ENCODE results near the gene TTC6. TPM values are rescaled to one million over a fixed set of nuclear protein-coding genes. Genes with fewer than 3 reads are reported as not detected.

The TTC6 gene
- total RNA-seq, 1 donor from 2014 or later = 2.5 TPM

DNA sequence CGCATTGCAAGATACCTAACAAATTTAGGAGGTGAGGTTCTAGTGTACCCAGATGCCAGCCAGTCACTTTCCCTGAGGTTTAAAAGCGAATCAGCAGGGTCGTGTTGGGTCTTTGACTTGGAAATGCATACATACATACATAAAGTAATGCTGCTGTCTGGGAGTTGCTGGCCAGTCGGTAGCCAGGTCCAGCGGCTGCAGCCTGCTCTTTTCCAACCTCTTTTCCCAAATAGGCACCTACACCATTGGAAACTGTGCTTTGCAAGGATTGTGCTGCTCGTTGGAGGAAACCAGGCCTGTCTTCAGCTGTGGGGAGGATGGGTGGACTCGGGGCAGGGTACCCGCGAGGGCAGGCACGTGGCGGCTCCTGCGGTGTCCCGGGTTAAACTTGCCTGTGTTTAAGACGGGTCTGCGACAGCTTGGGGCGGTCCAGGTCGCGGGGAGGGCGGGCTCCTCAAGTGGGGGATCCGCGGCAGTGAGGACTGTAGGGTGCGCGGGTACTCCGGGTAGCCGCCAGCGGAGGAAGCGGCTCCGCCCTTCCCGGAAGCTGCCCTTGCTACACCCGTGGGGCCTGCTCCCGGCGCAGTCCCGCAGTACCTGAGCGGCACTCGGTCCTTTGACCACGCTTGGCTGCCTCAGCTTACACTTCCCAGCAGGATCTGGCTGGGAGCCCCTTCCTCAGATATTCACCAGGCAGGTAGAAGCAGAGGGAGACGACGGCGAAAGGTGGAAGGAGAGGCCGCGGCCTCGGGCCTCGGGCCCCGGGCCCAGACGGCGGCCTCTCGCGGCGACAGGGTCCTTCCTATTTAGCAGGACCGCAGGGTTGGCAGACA lies 2.7 kb downstream of the TTC6 start:
- no peak for DNase-seq (ENCODE audit: low spot score)

DNA sequence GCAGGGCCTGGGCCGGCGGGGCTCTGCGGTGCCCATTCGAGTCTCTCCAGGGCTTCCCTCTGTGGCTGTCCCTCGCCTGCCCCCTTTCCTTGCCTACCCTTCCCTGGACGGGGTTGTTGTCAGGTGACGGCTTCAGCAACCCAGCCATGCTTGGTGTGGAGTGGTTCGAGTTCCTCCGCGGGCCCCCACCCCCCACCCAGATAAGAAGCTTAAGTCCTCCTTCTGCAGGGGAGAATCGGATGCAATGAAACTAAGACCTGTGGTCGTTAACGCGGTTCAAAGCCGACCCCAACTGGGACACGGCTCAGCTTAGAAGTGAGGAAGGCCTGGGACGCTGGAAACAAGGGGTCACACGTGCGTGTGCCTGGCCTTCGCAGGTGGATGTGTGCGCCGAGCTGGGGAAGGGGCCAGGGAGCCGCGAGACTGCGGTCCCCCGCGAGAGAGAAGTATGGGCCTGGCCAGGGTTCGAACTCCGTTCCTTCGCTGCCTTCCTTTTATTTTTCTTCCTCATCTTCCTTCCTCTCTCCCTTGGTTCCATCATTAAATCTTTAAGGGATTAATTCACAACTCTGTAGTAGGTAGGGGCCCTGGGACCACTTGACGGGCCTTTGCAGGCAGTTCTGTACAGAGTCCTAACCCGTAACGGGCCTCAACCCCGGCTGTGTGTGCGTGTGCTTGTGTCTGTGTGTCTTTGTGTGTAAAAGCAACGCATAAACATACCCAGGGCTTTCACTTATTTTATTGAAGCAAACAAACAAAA lies 3.5 kb downstream of the TTC6 start:
- DNase-seq (ENCODE audit: low spot score) = no peak

DNA sequence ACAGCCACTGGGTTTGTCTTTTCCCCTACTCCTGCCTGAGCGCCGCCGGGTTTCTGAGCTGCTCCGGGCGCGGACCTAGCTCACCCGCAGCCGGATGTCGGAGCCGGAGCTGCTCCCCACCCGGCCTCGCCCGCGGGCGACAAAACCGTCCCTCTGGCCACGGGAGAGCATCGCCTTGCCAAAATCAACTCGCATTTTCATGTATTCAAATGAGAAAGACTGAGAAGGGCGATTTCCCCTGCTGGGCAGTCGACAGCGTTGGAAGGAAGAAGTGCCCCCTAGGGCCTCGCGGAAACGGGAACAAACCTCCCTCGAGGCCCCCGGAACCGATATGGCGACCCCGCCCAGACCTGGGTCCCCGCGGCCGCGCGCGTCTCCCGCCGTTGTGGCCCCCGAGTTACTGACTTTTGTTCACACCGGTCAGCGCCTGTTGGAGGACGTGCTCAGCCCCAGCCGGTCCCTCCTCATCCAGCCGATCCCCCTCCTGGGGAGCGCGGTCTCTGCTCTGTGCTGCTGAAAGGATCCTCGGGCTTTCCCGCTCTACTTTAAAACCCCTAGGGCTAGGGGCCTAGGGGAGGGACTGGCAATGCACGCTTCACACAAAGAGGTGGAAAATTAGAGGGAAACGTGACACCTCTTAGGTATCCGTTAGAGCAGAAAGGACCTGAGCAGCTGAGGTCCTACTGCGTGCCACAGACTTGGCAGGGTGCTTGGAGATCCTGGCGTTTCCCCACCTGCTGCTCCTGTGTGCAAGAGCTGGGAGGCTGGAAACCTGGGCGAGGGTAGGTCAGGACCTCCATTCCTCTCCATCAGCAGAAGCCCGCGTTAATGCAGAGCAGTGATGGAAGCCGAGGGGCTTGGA lies 4.3 kb downstream of the TTC6 start:
- DNase-seq (ENCODE audit: low spot score) = no peak

DNA sequence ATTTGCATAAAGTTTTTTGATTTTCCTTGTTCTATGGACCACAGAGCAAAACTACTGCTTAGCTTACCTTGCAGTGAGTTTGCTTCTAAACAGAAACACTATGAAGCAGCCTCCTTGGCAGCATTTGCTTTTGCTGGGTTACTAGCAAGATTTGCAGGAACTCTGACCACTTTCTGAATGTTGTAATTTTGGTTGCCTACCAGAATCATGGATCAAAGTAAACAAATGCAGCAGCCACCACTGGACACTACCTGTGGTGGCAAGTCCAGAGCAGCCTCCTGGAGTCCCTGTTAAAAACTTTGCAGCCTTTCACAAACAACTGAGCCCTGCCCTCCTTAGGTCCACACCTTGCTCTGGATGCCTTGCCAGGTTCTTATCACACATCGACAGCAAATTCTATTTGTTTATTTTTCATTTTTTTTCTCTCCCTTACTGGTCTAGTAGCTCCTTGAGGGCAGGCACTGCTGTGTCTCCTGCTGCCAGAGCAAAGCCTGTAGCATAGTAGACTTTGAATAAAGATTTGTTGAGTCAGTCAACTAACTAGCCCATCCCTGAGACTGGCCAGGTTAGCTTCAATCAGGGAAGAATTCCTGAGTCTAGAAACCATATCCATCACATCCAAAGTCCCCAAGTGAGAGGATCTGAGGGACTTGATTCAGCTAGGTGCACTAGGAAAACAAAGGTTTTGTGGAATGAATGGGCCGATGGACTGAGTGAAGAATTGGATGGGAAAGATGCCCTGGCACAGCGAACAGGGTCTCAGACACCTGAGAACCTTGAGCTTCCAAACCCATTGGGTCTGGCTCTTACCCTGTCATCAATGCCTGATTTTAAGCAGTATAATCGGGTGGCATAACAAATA lies 5.7 kb downstream of the TTC6 start:
- no peak for DNase-seq (ENCODE audit: low spot score)

DNA sequence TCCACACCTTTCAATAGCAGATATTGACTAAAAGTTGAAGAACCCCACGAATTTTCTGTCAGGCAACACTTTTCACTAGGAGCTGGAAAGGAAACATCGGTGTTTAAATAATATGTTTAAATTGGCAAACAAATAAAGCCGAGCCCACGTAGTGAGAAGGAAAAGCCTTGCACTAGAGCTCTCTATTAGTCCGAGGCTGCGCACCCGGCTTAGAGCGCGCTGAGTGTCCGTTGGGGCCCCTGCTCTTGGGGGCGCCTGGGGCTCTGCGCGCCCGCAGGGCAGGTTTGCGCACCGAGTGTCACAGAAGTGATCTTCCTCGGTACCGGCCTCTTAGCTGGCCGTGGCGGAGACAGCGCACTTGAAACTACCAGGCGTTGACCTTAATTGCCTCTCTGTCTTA lies 6.4 kb downstream of the TTC6 start:
- no peak for DNase-seq (ENCODE audit: low spot score)

DNA sequence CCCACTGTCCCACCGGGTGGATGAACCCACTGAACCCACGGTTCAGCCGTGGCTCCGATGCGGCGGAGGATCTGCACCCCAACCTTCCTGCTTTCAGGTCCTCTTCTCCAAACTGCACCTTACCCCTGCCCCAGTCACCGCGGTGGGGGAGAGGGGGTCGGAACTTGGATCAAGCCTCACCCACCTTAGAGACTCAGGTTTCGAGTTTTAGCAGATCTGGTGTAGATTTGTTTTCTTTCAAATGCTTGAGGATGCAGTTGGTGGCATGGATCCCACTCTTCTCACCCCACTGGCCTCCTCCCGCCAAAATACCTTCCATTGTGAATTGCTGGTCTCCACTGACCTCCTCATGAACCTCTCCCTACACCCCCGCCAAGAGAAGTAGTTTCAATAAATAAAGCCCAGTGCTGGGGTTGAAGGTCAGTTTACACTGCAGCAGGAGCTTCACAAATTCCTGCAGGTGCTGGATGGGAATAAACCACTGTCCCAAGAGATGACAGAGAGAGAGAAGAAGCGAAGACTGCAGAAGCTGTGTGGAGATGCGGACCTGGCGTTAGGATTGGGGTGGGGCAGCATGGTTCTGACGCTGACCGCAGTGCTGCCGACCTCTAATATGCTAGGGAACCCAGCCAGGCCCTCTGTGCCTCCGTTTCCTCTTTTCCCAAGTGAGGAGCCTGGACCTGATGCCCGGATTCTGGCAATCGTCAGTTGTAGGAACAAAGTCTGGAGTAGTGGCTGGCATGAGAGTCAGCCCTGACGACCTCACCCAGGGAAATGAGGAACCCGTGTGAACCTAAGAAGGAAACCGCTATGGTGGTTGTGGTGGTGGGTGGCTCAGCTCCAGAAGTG lies 7.4 kb downstream of the TTC6 start:
- DNase-seq (ENCODE audit: low spot score) = no peak

DNA sequence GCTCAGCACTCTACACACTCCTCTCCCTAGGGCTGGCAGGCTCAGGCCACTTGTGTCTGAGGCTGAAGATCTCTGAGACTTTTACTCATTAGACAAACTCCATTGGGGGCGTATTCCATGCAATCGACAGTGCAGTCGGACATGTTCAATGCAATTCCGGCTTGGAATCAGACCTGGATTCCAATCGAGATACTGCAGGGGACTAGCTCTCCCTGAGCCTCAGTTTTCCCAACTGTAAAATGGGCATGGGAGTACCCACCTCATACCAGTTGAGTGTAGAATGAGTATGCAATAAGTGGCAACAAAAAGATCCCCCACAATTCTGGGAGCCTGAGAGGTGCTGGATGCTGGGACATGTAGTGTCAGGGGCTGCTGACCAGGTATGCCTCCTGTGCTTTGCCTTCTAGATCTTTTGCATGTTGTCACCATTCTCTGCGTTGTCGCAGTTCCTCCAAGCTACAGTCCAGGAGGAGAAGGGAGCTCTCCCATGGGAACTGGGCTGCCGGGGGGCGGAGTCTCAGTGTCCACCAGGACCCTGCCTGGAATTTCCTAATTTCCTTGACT lies 8.3 kb downstream of the TTC6 start:
- no peak for DNase-seq (ENCODE audit: low spot score)

DNA sequence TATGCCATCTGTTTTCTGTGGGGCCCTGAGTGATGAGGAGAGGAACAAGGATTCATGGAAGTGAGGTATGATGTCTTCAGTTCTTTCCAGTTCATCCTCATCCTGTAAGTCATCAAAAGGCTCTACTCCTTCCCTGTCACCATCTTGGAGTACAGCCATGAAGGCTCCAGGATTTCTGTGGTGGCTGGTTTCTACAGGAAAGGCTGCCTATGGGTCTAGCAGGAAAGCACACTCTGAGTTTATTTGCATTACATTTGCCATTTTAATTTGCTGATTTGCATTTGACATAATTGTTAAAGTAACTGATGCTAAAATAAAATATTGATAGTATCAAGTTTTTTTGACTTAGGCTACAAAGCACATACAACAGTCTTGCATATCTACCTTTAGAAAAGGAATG lies 11.2 kb downstream of the TTC6 start:
- no peak for DNase-seq (ENCODE audit: low spot score)

DNA sequence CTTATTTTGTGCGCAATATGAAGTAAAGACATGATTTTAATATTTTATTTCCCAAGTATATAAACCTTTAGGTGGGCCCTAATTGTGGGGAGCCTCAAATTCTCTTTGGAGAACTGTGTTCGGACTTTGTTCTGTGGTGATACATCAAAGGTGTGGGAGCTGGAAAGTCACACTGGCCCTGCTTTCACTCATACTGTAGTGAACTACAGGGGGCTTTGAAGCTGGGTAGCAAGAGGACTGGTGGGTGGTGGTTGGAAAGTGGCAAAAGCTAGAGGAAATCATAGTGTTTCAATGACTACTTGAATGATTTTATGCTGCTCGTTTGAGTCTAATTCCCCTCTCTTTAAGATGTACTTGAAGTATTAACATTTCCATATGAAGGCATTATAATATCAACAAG lies 13.2 kb downstream of the TTC6 start:
- DNase-seq (ENCODE audit: low spot score) = no peak

DNA sequence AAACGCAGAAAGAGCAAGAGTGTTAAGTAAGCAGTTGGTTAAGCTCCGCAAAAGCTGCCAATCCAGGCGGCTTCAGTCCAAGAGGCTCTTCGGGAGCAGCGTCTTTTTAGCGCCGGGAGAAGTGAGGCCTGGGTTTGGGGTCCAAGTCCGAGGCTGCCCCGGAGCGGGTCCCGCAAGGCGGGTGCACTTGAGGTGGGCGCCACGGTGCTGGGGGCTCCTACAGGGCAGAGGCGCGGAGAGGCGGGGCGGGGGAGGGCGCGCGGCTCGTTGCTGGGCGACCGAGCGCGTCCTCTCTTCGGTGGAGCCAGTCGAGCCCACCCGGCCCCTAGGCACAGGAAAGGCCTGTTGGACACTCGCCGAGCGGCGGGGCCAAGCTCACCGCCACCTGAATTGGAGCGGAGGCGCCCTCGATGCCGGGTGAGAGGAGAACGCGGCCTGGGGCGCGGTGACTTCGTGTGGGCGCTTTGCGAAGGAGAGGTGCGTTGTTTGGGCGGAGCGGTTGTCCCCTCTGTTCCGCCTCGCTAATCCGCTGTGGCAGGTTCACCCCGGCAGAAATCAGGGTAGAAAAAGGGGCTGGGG lies 15.6 kb downstream of the TTC6 start:
- no peak for DNase-seq (ENCODE audit: low spot score)

DNA sequence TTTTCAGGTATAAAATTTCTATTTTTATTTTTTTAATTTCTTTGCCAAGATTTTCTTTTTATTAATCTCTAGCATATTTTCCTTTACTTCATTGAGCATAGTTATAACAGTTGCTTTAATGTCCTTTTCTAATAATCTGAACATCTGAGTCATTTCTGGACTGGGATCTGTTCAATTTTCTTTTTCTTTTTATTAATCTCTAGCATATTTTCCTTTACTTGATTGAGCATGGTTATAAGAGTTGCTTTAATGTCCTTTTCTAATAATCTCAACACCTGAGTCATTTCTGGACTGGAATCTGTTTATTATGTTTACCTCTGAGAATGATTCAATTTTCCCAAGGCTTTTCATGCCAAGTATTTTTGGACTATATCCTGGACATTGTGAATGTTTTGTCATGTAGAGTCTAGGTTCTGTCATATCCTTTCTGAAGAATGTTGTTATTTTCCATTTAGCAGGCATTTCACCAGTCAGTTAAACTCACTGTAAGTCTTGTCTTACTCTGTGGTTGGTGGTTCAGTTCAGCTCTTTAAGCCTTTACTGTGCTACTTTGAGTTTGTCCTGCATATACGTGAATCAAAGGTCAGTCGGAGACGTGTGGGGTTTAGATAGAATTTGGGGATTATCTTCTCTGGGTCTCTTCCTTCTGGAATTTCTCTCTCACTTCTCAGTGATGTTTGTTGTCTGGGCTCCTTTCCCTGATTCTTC lies 20.3 kb downstream of the TTC6 start:
- DNase-seq (ENCODE audit: low spot score) = no peak

DNA sequence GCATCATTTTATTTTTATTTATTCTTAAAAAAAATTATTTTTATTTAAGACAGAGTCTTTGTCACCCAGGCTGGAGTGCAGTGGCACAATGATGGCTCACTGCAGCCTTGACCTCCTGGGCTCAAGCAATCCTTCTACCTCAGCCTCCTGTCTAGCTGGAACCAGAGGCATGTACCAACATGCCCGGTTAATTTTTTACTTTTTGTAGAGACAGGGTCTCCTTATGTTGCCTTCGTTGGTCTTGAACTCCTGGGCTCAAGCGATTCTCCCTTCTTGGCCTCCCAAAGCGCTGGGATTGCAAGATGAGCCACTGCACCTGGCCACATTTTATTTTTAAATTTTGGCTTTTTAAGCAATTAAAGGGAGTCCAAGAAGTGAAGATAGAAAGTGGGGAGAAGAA lies 21.4 kb downstream of the TTC6 start:
- DNase-seq (ENCODE audit: low spot score) = no peak

DNA sequence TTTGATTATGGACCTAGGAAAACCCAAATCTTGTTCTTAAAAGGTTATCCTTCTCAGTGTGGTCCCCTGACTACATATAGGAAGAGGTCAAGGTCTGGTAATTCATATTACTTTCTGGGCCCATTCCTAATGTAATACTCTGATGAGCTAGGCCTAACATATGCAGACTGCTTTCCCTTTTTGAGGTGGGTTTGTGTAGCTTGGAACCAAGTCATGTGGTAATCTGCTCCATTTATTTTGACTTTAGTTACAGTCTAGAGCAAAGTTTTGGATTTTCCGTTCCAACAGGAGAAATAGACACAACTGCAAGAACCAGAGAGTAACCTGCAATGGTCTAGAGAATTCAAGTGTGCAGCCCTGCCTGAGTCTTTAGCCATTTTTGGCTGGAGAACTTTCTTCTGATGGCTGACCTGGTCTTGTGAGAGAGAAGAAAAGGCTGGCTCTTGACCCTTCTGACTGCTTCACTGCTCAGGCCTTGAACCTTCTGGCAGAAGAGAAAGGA lies 22.5 kb downstream of the TTC6 start:
- DNase-seq (ENCODE audit: low spot score) = no peak

DNA sequence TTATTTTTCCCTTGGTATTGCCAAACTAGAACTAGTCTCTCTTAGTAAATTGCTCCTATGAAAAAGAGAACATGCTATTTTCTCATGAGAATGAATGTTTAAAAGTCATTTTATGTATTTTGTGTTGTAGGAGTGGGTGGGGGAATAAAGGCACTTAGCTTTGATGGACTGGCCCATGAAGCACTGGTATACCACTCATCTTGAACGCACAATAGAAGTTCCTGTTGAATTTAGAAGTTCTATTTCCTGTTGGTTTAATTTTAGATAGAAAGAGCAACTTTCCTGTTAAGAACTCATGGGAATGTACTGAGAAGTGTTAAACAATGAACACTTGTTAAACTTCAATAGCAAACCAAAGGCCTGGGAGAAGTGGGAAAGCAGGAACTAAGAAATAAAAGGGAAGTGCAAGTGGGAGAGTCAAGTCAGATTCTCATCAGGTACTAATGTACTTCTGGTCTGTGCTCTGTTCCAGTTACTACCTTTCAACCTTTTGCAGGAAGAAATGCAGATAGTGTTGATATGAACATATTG lies 23.1 kb downstream of the TTC6 start:
- DNase-seq (ENCODE audit: low spot score) = no peak

DNA sequence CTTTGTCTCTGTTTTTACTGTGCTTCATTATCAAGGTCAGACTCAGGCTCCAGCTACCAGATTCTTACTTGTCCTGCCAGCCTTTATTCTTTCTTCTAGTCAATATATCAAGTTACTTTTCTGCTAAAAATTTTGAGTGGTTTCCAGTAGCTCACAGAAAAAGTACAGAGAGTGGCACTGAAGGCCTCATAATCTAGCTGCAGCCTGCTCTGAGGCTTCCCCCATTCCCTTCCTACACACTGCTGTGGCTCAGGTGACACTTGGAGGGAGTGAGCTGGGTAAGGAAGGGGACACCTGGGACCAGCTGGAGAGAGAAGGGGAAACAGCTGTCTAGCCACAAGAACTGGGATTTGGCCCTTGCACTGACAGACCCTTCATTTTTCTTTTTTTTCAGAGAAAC lies 25.4 kb downstream of the TTC6 start:
- DNase-seq (ENCODE audit: low spot score) = no peak

DNA sequence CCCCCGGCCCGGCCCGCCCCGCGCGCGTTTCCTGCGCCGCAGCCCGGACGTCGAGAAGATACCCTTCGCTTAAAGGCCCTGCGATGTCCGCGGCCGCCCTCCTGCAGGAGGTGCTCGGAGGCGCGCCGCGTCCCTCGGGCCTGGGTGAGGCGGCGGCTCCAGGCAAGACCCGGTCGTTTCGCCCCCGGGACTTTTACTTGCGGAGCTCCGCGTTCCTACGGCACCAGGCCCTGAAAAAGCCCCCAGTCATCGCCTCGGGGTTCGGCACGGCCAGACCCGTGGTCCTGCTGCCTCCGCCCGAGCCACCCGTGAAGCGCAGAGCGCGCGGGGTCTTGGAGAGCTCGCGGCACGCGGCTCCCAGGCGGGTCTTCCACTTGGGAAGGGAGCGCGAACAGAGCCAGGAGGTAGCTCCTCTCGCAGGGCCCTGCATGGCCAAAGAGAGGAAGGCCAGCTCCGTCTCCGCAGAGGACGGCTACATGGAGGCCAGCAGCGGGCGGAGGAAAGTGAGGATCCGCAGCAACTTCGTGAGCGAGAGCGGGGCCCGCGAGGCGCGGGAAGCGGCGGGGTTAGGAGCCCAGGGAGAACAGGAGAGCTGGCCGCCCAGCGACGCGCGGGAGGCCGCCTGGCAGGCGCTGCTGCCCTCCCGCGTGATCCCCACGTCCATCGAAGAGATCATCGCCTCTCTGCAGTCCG lies 26.9 kb downstream of the TTC6 start:
- no peak for DNase-seq (ENCODE audit: low spot score)

DNA sequence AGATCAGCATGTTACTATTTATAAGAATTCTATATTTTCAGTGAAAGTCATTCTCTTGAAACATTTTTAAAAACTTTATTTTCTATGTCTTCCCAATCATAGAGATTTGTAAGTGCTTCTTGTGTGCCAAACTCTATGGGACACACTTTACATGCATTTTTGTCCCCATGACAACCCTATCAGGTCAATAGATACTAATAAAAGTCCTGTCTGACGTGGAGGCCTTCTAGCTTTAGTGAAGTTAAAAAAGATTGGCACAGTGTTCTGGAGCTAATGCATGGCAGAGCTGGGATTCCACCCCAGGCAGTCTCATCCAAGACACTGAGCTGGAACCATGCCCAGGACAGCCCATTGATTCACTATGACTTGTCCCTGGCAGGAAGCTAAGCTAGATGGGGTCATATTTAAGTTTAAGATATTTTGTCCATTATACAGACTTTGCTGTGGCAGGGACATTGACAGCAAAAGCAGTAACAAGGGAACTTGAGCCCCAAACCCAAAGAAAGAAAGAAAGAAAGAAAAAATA lies 28.1 kb downstream of the TTC6 start:
- peak; percentile 35 for DNase-seq (ENCODE audit: low spot score)

DNA sequence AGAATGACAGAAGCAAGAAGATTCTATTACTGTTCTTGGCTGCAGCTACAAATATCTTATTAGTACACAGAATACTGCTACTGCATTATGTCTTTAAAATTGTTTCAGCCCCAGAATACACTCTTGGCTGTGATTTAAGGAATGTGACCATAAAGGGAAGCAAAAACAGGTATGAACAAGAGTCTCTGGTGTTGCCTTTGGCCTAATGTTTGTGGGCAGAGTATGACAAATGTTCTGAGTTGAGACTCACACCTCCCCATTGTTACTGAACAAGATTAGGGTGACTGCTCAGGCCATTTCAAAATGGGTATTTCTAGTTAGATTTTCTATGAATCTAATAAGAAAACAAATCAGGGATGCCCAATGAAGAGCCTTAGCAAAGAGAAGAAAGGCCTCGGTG lies 28.5 kb downstream of the TTC6 start:
- DNase-seq (ENCODE audit: low spot score) = no peak

Data from mucosa of gallbladder (tissue), 1 donor.